ENCODE results near the gene TWNK.

Gene TWNK

GRCh38 chr10:100997360-100998182, 10.2 kb downstream of the TWNK start:
- peak; percentile 92 for DNase-seq

GRCh38 chr10:100998183-100998990, 11.0 kb downstream of the TWNK start:
- DNase-seq, result peak; percentile 93

DNA sequence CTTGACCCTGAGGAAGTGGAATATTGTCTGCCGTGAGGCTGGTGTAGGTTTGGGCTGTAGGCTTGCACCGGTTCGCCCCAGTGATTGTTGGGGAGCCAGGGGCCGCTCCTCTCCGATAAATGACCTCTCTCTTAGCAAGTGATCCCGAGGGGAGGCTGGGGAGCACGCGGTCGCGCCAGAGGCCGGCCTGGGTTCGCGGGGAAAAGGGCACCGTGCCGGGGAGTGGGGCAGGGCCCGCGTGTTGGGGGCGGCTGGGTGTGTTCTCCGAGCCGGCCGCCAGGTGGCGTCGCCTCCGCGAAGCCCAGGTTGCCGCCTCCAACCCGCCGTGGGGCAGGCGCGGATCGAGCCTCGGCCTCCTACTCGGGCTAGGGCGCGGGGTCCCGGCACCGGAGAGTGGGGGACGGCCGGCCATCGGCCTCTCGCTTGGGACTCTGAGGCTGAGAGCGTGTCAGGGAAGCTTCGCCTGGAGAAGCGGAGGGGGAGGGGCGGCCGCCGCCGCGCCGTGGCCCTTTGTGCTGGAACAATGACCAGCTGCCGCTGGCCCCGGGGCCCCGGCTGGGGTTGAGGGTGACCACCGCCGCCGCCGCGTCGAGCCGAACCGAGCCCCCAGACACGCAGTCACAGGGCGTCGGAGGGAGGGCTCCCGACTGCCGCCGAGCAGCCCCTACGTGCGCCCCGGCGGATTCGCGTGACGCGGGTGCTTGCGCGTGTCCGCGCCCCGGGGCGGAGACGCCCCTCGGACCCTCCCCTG, 11.8 kb downstream of the TWNK start:
- peak; percentile 96 for DNase-seq

GRCh38 chr10:100999742-101000126, 12.4 kb downstream of the TWNK start, which contains the start of gene LZTS2:
Gene LZTS2, plus strand, starts transcription at chr10:100999808. Its CDS starts 2,731 bp downstream, at chr10:101002539.
- no peak for DNase-seq

DNA sequence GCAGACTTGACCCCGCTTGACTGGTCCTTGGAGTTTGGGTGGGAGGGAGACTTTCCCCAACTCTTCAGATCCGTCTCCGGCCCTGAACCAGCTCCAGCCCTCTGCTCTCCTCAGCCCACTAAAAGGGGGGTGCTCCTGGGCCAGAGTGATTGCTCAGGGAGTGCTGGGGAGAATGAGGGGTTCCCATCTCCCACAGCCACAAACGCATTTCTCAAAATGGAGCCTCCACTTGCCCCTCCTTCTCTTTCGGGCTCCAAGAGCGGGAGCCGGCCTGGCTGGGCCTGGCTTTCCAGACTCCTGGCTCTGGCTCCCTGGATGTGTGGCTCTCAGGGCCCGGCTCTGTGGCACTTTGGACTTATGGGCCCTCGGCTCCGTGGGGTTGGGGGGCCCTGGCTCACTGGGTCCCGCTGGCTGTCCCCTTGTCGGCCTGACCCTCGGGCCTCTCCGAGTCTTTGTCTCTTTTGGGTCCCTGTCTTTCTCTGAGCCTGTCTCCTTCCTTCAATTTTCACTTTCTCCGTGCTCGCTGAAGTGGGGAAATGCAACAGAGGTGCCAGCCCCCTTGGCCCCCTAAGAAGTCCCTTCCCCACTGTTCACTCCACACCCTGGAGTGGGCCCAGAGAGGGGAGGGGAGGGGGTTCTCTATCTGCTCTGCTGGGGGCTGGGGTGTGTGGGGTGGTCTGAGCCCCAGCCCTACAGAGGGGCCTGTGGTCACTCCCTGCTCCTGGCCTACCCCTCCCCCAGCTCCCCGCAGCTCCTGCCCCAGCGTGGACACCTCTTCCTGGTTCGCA, 13.0 kb downstream of the TWNK start:
- peak; percentile 74 for DNase-seq

- peak; percentile 49 for DNase-seq
These were observed 13.7 kb downstream of the TWNK start for GRCh38 chr10:101000915-101001658.

GRCh38 chr10:101001659-101002035, 14.3 kb downstream of the TWNK start:
- DNase-seq, result no peak

- DNase-seq, result no peak
These were observed 15.1 kb downstream of the TWNK start for GRCh38 chr10:101002456-101002855.

DNA sequence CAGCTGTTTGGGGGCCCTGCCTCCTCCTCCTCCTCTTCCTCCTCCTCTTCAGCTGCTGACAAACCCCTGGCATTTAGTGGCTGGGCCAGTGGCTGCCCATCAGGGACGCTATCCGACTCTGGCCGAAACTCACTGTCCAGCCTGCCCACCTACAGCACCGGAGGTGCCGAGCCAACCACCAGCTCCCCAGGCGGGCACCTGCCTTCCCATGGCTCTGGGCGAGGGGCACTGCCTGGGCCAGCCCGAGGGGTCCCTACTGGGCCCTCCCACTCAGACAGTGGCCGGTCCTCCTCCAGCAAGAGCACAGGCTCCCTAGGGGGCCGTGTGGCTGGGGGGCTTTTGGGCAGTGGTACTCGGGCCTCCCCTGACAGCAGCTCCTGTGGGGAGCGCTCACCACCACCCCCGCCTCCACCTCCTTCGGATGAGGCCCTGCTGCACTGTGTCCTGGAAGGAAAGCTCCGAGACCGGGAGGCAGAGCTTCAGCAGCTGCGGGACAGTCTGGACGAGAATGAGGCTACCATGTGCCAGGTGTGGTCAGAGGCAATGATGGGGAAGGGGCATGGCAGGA, 16.4 kb downstream of the TWNK start:
- no peak for DNase-seq

DNA sequence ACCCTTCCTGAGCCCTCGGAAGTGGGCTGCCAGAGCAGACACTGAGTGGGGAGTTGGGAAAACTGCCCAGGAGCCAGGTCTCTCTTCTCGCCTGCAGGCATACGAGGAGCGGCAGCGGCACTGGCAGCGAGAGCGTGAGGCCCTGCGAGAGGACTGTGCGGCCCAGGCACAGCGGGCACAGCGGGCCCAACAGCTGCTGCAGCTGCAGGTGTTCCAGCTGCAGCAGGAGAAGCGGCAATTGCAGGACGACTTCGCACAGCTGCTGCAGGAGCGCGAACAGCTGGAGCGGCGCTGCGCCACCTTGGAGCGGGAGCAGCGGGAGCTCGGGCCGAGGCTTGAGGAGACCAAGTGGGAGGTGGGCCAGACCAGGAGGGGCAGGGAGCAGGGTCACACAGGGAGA, 18.0 kb downstream of the TWNK start:
- DNase-seq, result no peak

DNA sequence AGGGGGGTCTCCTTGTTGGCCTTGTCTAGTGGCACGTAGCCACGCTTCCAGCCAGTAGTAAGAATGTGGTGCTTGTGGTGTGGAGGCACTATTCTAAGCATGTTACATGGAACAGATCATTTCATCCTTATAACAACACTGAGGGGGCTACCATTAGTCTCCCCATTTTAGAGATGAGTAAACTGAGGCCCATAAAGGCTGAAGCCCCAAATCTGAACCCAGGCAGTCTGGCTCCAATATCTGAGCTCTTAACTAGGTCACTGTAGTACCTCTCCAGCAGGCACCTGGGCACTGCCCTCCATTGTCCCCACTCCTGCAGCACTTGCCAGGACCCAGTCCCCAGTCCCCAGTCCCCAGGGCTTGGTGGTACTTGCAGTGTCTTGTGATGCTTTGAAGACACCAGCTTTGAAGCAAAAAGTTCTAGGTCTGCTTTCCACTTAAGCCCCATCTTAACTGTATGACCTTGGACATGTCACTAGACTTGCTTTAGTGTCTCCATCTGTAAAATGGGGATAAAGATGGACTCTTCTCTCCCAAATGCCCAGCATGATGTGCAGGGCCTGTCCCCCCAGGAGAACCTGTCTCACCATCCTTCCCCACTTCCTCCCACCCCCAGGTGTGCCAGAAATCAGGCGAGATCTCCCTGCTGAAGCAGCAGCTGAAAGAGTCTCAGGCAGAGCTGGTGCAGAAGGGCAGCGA, 18.7 kb downstream of the TWNK start:
- DNase-seq, result no peak

DNA sequence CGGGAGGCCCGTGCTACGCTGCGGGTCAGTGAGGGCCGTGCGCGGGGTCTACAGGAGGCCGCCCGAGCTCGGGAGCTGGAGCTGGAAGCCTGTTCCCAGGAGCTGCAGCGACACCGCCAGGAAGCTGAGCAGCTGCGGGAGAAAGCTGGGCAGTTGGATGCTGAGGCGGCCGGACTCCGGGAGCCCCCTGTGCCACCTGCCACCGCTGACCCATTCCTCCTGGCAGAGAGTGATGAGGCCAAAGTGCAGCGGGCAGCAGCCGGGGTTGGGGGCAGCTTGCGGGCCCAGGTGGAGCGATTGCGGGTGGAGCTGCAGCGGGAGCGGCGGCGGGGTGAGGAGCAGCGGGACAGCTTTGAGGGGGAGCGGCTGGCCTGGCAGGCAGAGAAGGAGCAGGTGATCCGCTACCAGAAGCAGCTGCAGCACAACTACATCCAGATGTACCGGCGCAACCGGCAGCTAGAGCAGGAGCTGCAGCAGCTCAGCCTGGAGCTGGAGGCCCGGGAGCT, 19.3 kb downstream of the TWNK start:
- DNase-seq, result no peak

DNA sequence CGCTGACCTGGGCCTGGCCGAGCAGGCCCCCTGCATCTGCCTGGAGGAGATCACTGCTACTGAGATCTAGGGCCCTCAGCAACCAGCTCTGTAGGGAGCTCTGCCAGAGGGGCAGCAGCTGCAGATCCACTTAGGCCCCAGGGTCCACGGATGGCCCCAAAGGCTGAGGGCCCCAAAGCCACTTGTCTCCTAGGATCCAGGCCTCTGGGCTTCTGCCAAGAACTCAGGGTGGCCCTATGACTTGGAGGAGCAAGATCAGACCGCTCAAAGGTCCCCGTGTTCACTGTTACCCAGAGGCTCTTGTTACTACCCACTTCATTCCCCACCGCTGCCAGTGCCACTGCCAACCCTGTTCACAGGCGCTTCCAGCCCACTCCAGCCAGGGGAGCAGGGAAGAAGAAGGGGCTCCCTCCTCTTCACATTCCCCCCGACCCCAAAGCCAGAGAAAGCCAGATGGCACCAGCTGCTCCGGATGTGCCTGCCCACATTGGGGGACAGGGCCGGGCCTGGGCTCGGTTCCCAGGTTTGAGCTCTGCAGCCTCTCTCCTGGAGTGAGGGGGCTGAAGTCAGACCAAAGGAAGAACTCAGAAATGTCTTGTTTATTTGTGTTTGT, 19.9 kb downstream of the TWNK start:
- DNase-seq, result no peak

DNA sequence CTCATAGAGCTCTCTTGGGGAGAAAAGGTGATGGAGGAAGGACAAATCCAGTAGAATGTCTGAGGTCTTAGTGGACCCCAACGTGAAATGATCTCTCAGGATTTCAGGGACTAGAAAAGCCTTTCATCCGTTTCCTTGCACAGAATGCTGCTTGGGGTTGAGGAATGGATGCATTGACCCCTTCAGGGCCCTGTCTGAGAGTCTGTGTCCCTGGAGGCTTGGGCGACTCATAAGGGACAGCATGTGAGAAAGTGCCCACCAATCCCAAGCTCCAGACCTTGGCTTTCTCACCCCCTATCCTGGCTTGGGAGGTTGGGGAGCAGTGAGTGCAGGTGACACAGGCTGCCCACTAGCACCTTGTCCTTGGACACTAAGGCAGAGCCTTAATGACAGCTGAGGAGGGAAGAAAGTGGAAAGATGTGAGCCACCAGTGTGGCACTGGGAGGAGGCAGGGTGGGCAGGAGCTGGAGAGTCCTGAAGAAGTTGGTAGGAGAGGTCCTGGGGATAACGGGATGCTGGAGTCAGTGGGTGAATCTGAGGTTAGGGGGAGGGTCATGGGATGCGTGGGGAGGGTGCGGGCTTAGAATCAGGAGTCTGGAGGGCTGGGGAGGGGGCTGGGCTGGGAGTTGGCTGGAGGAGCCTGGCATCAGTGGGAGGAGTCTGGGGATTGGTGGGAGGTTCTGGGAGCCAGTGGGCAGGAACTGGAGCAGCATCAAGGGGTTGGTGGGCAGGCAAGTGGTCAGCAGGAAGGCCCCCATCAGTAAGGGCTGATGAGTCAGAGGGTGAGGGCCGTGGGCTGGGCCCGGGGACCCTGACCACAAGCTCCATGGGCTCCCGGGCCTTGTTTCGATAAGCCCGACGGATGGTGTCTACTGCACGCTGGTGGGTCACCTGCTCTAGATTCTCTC, 20.8 kb downstream of the TWNK start:
- no peak for DNase-seq

GRCh38 chr10:101008823-101009423, 21.6 kb downstream of the TWNK start:
- DNase-seq, result no peak

DNA sequence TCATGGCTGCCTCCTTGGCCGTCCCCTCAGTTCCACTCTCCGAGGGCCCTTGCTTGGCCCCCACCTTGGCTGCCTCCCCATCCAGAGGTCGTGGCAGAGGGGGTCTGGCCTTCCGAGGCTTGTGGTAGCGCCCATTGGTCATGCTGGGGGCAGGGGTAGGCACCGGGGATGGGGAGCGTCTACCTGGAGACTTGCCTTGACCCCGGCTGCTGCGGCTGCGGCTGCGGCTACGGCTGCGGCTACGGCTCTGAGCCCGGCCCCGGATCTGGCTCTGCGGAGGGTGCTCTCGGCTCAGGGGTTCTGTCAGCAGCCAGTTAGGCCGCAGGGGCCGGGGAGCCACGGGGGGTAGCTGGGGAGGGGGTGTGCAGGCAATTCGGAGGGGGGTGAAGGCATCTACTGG, 23.0 kb downstream of the TWNK start:
- DNase-seq, result no peak

DNA sequence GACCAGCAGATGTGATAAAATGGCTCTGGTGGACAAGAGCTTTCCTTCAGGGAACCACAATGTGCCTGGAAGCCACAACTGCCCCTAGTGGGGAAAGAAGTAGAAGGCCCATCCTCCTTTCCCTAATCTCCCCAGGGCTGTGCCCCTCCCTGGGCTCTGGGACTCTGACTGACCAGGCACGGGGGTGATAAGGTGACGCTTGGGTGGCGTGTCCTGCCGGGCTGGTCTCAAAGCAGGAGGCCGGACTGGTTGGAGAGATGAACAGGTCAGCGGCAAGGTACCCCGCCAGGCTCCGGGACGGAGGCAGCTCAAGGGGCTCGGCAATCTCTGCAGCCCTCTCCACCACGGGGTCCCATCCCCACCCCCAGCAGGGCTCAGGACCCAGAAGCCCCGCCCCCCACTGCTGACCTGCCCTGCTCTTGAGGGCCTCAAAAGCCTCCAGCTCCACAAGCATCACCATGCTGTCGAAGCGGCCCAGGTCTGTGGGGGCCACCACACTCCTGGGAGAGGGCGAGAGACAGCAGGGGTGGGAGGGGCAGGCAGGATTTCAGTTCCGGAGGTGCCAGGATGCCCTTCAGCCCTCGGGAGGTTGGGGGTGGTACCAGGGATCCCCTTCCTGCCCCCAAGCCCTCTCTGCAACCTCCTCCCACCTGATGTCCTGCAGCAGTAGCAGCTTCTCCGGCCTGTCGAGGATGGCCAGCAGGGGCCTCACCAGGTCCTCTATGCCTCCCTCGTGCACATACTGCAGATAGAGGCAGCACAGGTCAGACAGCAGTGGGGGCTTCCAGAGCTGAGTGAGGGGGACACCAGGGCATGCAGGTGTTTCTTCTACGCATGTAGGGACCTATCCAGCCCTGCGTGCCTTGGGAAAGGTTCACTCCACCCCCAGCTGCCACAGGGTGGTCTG, 24.4 kb downstream of the TWNK start:
- peak; percentile 43 for DNase-seq

Measured in retina (tissue), 1 donor.